ENCODE measurements around the gene TLCD3A. TPM values are rescaled to one million over a fixed set of nuclear protein-coding genes. Genes with fewer than 3 reads are reported as not detected.

Gene TLCD3A
- total and polyA plus RNA-seq, 2 donors (not counting 1 experiment from before 2014, with no cell fraction given): 7.6 to 54.7 TPM

- Histone ChIP-seq H3K27ac (ENCODE audit: insufficient read depth, low read length) (peak overlapping the region; percentile 77), H3K79me2 (ENCODE audit: control insufficient read depth, insufficient read depth, low read length) (peaks cover 28% of the 10 kb centered on the region)
These were observed 715 bp downstream of the TLCD3A start for GRCh38 chr17:732902-733720.

GRCh38 chr17:733743-734142 lies 1.3 kb downstream of the TLCD3A start:
- peak overlapping the region; percentile 72 to 88 (median 80) for H3K4me3 ChIP-seq (replicated peaks in 1 of 4; ENCODE audit: control extremely low read depth in 1 of 4, insufficient read depth in 1 of 4, low read depth in 3 of 4, low read length in 4 of 4)
- no peaks in the 10 kb centered on the region for H3K27me3 ChIP-seq (ENCODE audit: control insufficient read depth, insufficient read depth, low read length)
- H3K36me3 ChIP-seq (ENCODE audit: control insufficient read depth, insufficient read depth, low read length): peaks cover 9% of the 10 kb centered on the region
- TF ChIP-seq EZH2 (IDR thresholded peaks at IDR 0.05; ENCODE audit: low read length, missing control alignments) (no peak), CTCF (conservative IDR thresholded peaks at IDR 0.05 in 1 of 2, IDR thresholded peaks at IDR 0.05 in 1 of 2; ENCODE audit: low read depth in 1 of 2, low read length in 2 of 2) (no peak)
- peak overlapping the region; percentile 77 for H3K27ac ChIP-seq (ENCODE audit: insufficient read depth, low read length)
- no peak overlapping the region for H3K9ac ChIP-seq (ENCODE audit: insufficient read depth, low read length)
- peaks cover 7% of the 10 kb centered on the region for H3K4me1 ChIP-seq (ENCODE audit: control insufficient read depth, extremely low read depth, insufficient read depth, low read length)
- peak overlapping the region; percentile 100 for H3K4me2 ChIP-seq (ENCODE audit: extremely low read depth, insufficient read depth, low read length)
- no peaks in the 10 kb centered on the region for H4K20me1 ChIP-seq (ENCODE audit: control insufficient read depth, extremely low read depth, insufficient read depth, low read length)
- H3K79me2 ChIP-seq (ENCODE audit: control insufficient read depth, insufficient read depth, low read length): peaks cover 28% of the 10 kb centered on the region
- no peaks in the 10 kb centered on the region for H3K9me3 ChIP-seq (ENCODE audit: control insufficient read depth, insufficient read depth, low read depth, low read length)
- no peak for DNase-seq (ENCODE audit: low read depth in 2 of 2)
- no peak overlapping the region for H2AFZ ChIP-seq (ENCODE audit: low read length)

More at GRCh38 chr17:732902-733720, 715 bp downstream of the TLCD3A start:
- H4K20me1 ChIP-seq (ENCODE audit: control insufficient read depth, extremely low read depth, insufficient read depth, low read length): no peaks in the 10 kb centered on the region
- peak overlapping the region; percentile 57 for H2AFZ ChIP-seq (ENCODE audit: low read length)
- H3K9ac ChIP-seq (ENCODE audit: insufficient read depth, low read length): peak overlapping the region; percentile 84
- TF ChIP-seq CTCF (conservative IDR thresholded peaks at IDR 0.05 in 1 of 2, IDR thresholded peaks at IDR 0.05 in 1 of 2; ENCODE audit: low read depth in 1 of 2, low read length in 2 of 2) (no peak), EZH2 (IDR thresholded peaks at IDR 0.05; ENCODE audit: low read length, missing control alignments) (no peak)
- no peaks in the 10 kb centered on the region for H3K27me3 ChIP-seq (ENCODE audit: control insufficient read depth, insufficient read depth, low read length)
- H3K4me1 ChIP-seq (ENCODE audit: control insufficient read depth, extremely low read depth, insufficient read depth, low read length): peaks cover 7% of the 10 kb centered on the region
- H3K4me2 ChIP-seq (ENCODE audit: extremely low read depth, insufficient read depth, low read length): peak overlapping the region; percentile 100
- no peaks in the 10 kb centered on the region for H3K9me3 ChIP-seq (ENCODE audit: control insufficient read depth, insufficient read depth, low read depth, low read length)
- H3K4me3 ChIP-seq (replicated peaks in 1 of 4; ENCODE audit: control extremely low read depth in 1 of 4, insufficient read depth in 1 of 4, low read depth in 3 of 4, low read length in 4 of 4): peak overlapping the region; percentile 72 to 88 (median 80)
- DNase-seq (ENCODE audit: low read depth in 2 of 2): peak; percentile 38 to 48
- peaks cover 6% of the 10 kb centered on the region for H3K36me3 ChIP-seq (ENCODE audit: control insufficient read depth, insufficient read depth, low read length)

GRCh38 chr17:737561-738113 lies 5.2 kb downstream of the TLCD3A start:
- H3K27ac ChIP-seq (ENCODE audit: insufficient read depth, low read length): no peak overlapping the region
- no peak overlapping the region for H3K9ac ChIP-seq (ENCODE audit: insufficient read depth, low read length)
- H3K4me2 ChIP-seq (ENCODE audit: extremely low read depth, insufficient read depth, low read length): no peak overlapping the region
- no peak overlapping the region for H3K4me3 ChIP-seq (replicated peaks in 1 of 4; ENCODE audit: control extremely low read depth in 1 of 4, insufficient read depth in 1 of 4, low read depth in 3 of 4, low read length in 4 of 4)
- DNase-seq (ENCODE audit: low read depth in 2 of 2): no peak
- H4K20me1 ChIP-seq (ENCODE audit: control insufficient read depth, extremely low read depth, insufficient read depth, low read length): no peaks in the 10 kb centered on the region
- TF ChIP-seq EZH2 (IDR thresholded peaks at IDR 0.05; ENCODE audit: low read length, missing control alignments) (no peak), CTCF (conservative IDR thresholded peaks at IDR 0.05 in 1 of 2, IDR thresholded peaks at IDR 0.05 in 1 of 2; ENCODE audit: low read depth in 1 of 2, low read length in 2 of 2) (no peak)
- H3K9me3 ChIP-seq (ENCODE audit: control insufficient read depth, insufficient read depth, low read depth, low read length): no peaks in the 10 kb centered on the region
- H2AFZ ChIP-seq (ENCODE audit: low read length): no peak overlapping the region
- H3K4me1 ChIP-seq (ENCODE audit: control insufficient read depth, extremely low read depth, insufficient read depth, low read length): peaks cover 7% of the 10 kb centered on the region
- no peaks in the 10 kb centered on the region for H3K27me3 ChIP-seq (ENCODE audit: control insufficient read depth, insufficient read depth, low read length)
- peaks cover 28% of the 10 kb centered on the region for H3K79me2 ChIP-seq (ENCODE audit: control insufficient read depth, insufficient read depth, low read length)
- H3K36me3 ChIP-seq (ENCODE audit: control insufficient read depth, insufficient read depth, low read length): peaks cover 25% of the 10 kb centered on the region

All from fibroblast of lung (primary cell).